ENCODE results near the gene DLD.

DLD gene

DNA sequence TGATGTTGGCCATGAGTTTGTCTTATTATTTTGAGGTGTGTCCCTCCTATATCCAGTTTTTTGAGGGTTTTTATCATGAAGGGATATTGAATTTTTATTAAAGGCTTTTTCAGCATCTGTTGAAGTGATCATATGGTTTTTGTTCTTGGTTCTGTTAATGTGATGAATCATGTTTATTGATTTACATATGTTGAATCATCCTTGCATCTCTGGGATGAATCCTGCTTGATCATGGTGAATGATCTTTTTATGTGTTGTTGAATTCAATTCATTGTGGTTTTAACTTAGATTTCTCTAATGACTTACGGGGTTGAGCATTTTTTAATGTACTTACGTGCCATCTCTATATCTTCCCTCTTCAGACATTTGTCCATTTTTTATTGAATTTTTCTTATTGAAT lies 22.9 kb downstream of the DLD start:
- Histone ChIP-seq H3K4me1 (ENCODE audit: insufficient read depth, low read length) (no peaks in the 10 kb centered on the region), H2AFZ (ENCODE audit: low read depth, low read length) (no peak overlapping the region), H3K9ac (ENCODE audit: low read depth, low read length) (no peak overlapping the region), H3K9me3 (ENCODE audit: insufficient read depth, low read length, severe bottlenecking) (no peaks in the 10 kb centered on the region), H3K79me2 (ENCODE audit: insufficient read depth, low read length) (peaks cover 29% of the 10 kb centered on the region), H3K36me3 (ENCODE audit: insufficient read depth, low read length) (peaks cover 88% of the 10 kb centered on the region), H3K4me3 (ENCODE audit: low read depth in 1 of 2, low read length in 2 of 2) (no peak overlapping the region), H4K20me1 (ENCODE audit: insufficient read depth, low read length) (peaks cover 3% of the 10 kb centered on the region; the same call in 1 of the 2 replicates), H3K27ac (ENCODE audit: low read length) (no peak overlapping the region), H3K27me3 (ENCODE audit: insufficient read depth, low read length, poor library complexity) (no peaks in the 10 kb centered on the region), H3K4me2 (ENCODE audit: insufficient read depth, low read length) (no peak overlapping the region)
- DNase-seq, result no peak
- no peak for ATAC-seq (ENCODE audit: insufficient read depth, low read depth)
- TF ChIP-seq, protein P1, sequence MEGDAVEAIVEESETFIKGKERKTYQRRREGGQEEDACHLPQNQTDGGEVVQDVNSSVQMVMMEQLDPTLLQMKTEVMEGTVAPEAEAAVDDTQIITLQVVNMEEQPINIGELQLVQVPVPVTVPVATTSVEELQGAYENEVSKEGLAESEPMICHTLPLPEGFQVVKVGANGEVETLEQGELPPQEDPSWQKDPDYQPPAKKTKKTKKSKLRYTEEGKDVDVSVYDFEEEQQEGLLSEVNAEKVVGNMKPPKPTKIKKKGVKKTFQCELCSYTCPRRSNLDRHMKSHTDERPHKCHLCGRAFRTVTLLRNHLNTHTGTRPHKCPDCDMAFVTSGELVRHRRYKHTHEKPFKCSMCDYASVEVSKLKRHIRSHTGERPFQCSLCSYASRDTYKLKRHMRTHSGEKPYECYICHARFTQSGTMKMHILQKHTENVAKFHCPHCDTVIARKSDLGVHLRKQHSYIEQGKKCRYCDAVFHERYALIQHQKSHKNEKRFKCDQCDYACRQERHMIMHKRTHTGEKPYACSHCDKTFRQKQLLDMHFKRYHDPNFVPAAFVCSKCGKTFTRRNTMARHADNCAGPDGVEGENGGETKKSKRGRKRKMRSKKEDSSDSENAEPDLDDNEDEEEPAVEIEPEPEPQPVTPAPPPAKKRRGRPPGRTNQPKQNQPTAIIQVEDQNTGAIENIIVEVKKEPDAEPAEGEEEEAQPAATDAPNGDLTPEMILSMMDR (IDR thresholded peaks at IDR 0.05; ENCODE audit: borderline replicate concordance, extremely low read depth, low read length, poor library complexity, severe bottlenecking), result no peak
- no peak for TF ChIP-seq EZH2 (IDR thresholded peaks at IDR 0.05; ENCODE audit: borderline replicate concordance, low read depth, low read length, severe bottlenecking)

DNA sequence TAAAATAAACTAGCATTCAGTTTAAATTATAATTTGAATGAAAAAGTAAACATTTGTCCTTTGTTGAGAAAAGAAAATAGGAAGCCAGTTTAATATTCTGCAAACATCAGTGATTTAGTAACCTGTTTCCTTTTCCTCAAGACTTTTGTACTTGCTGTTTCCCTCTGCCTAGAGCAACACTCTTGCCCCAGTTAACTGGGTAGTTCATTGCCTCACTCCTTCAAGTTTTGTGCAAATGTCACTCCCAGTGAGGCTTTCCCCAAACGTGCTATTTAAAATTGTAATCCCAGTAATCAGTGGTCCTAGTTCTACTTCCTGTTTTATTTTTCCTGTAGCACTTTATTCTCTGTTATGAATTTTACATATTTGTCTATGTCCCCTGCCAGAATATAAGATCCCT lies 23.8 kb downstream of the DLD start:
- H3K4me3 ChIP-seq (ENCODE audit: low read depth in 1 of 2, low read length in 2 of 2), result no peak overlapping the region
- H3K27me3 ChIP-seq (ENCODE audit: insufficient read depth, low read length, poor library complexity), result no peaks in the 10 kb centered on the region
- no peak overlapping the region for H3K27ac ChIP-seq (ENCODE audit: low read length)
- H3K9me3 ChIP-seq (ENCODE audit: insufficient read depth, low read length, severe bottlenecking), result no peaks in the 10 kb centered on the region
- peaks cover 3% of the 10 kb centered on the region; the same call in 1 of the 2 replicates for H4K20me1 ChIP-seq (ENCODE audit: insufficient read depth, low read length)
- DNase-seq (no peak), ATAC-seq (ENCODE audit: insufficient read depth, low read depth) (no peak)
- no peak for TF ChIP-seq EZH2 (IDR thresholded peaks at IDR 0.05; ENCODE audit: borderline replicate concordance, low read depth, low read length, severe bottlenecking)
- TF ChIP-seq, protein P1 (IDR thresholded peaks at IDR 0.05; ENCODE audit: borderline replicate concordance, extremely low read depth, low read length, poor library complexity, severe bottlenecking), result no peak
- H2AFZ ChIP-seq (ENCODE audit: low read depth, low read length), result no peak overlapping the region
- no peak overlapping the region for H3K4me2 ChIP-seq (ENCODE audit: insufficient read depth, low read length)
- peaks cover 88% of the 10 kb centered on the region for H3K36me3 ChIP-seq (ENCODE audit: insufficient read depth, low read length)
- H3K4me1 ChIP-seq (ENCODE audit: insufficient read depth, low read length), result no peaks in the 10 kb centered on the region
- H3K79me2 ChIP-seq (ENCODE audit: insufficient read depth, low read length), result peaks cover 29% of the 10 kb centered on the region
- no peak overlapping the region for H3K9ac ChIP-seq (ENCODE audit: low read depth, low read length)

DNA sequence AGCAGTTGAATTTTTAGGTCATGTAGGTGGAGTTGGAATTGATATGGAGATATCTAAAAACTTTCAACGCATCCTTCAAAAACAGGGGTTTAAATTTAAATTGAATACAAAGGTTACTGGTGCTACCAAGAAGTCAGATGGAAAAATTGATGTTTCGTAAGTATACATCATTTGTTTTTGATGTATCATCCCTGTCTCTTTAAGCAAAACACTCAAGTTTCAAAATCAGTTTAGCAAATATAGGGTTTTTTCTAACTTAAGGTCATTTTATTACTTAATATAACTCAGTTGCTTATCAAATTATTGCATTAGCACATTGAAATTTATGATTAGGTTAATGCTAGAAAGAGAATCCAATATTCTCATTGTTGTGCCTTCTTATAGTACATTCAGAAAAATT lies 24.6 kb downstream of the DLD start:
- H2AFZ ChIP-seq (ENCODE audit: low read depth, low read length), result no peak overlapping the region
- no peaks in the 10 kb centered on the region for H3K9me3 ChIP-seq (ENCODE audit: insufficient read depth, low read length, severe bottlenecking)
- DNase-seq (no peak), ATAC-seq (ENCODE audit: insufficient read depth, low read depth) (no peak)
- H4K20me1 ChIP-seq (ENCODE audit: insufficient read depth, low read length), result peaks cover 3% of the 10 kb centered on the region; the same call in 1 of the 2 replicates
- peaks cover 88% of the 10 kb centered on the region for H3K36me3 ChIP-seq (ENCODE audit: insufficient read depth, low read length)
- H3K9ac ChIP-seq (ENCODE audit: low read depth, low read length), result no peak overlapping the region
- H3K27ac ChIP-seq (ENCODE audit: low read length), result no peak overlapping the region
- H3K79me2 ChIP-seq (ENCODE audit: insufficient read depth, low read length), result peaks cover 29% of the 10 kb centered on the region
- H3K27me3 ChIP-seq (ENCODE audit: insufficient read depth, low read length, poor library complexity), result no peaks in the 10 kb centered on the region
- H3K4me3 ChIP-seq (ENCODE audit: low read depth in 1 of 2, low read length in 2 of 2), result no peak overlapping the region
- H3K4me2 ChIP-seq (ENCODE audit: insufficient read depth, low read length), result no peak overlapping the region
- H3K4me1 ChIP-seq (ENCODE audit: insufficient read depth, low read length), result no peaks in the 10 kb centered on the region
- no peak for TF ChIP-seq EZH2 (IDR thresholded peaks at IDR 0.05; ENCODE audit: borderline replicate concordance, low read depth, low read length, severe bottlenecking)
- TF ChIP-seq, protein P1 (IDR thresholded peaks at IDR 0.05; ENCODE audit: borderline replicate concordance, extremely low read depth, low read length, poor library complexity, severe bottlenecking), result no peak

Measured in DND-41 (cell line).